HS-5 (cell line): ENCODE measurements around the gene GSK3B.
A peak's percentile ranks its signal among the peaks of the same experiment; 100 is the strongest.
"Not testable (repeated sequence)": the region's sequence is repeated elsewhere in the genome, so short reads cannot be mapped to it uniquely, and the experiment has no call there.

Experiments used
- DNase-seq: peaks from one replicate; pipeline ENCODE4 v3.0.0-alpha.2; 2012; ENCODE audit warnings: low read depth

Gene GSK3B

DNA sequence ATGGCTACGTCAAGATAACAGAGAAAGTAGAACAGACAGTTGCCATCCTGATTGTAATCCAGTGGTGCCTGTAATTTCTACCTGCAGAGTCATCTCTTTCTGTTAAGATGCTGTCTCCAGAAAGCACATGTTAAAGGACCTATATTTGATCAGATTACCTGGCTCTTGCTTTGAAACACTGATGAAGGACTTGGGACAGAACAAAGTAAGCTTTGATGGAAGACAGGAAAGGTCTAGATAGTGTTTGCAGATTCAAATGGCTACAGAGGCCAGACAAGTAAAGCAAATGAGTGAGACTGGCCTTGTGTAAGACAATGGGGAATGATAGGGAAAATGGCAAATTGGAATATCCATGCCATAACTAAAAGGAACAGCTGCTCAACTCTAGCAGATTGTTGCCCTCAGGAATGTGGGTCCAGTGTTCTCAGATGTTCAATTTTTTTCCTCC is 1.8 kb upstream of the GSK3B start:
- no peak for DNase-seq

DNA sequence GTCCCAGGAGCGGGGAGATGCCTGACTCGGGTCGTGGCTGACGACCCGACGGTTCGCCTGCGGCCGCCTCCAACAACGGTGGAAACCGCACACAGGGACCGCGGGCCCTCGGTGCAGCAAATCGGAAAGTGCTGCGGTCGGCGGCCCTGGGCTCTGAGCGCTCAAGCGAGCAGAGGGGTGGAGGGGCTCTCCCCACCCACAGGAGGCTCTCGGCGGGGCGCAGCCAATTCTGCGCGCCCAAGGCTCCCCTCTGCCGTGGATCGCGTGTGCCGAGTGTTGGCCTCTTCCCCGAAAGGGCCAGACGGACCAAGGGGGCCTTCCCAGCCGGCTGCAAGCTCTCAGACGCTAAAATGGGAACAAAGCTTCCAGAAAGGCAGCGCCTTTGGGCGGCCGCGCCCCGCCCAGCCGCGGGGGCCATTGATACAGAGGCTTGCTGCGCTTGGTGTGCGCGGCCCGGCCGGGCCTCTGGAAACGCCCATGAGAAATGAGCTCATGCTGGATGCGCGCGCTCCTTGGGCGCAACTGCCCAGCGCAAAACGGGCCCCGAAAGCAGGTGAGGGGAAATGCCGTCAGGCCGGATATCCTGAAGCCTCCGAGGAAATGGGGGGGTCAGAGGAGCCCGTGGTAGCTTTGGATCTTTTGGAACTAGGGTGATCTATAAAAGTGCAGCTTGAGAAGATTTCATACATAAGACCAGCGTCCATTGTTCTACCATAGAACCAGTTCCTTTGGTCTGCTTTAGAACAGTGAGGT is 1.2 kb upstream of the GSK3B start:
- DNase-seq: peak; percentile 73

DNA sequence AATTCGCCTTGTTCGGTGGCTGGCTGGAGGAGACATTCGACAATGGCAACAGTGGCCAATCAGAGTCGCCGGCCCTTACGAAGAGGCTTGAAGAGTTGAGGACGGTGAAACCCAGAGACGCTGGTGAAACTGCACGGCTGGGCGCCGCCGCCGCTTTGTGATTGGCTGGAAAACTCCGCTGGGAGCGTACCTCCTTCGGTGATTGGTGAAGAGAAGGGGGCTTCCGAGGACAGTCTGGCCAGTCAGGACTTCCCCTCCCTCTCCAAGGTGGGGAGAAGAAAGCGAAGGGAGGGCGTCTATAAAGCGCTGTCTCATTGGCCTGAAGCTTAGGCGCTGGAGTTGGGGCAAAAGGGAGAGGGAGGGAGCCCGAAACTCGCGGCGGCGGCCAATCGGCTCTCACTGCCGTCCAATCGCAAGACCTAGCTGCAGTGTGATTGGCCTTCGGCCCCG is 554 bp upstream of the GSK3B start:
- DNase-seq: peak; percentile 100

DNA sequence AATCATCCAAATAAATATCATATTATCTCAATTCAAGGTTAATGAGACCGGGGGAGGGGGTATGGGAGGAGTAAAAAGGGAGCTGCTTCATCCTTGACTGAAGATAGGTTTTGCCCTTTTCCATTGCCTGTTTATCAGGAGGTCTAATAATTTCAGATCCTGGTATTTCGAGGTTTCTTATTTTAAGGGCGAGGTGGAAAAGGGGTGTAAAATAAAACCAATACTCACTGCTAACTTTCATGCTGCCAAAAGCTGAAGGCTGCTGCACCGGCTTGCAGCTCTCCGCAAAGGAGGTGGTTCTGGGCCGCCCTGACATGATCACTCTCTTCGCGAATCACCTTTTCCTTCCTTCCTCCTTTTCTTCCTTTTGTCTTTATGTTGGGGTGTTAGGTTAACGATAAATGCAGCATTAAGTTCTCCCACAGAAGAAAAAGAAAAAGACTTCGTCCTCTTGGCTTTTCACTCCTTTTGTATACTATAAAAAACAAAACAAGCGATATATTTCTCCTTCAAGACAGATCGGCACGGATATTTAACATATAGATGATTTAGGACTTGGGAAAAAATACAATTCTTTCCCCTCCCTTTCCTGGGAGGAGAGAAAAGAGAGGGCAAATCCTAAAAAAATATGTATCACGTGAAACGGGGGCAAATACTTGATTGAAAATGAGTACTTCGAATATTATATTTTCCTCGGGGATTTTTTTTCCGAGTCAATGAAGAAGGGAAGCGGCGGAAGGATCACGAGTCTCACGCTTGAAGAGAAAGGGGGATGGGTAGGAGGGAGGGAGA is 932 bp downstream of the GSK3B start:
- peak; percentile 65 for DNase-seq

DNA sequence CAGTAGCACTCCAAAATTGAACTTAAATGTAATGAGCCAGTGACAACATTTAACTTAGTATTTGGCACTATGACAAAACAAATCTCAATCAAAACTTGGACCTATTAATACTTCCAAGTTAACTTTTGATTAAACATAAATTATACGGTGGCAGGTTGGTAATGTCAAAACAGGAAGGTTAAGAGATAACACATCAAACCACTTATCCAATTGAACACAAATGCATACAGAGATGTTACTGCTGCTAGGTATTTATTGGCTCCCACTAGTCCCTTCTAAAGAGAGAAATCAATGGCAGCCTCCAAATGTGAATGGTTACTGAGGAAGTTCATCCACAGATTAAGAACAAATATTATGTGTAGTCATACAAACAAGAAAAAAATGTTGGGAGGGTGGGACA is 1.8 kb downstream of the GSK3B start:
- DNase-seq: no peak

DNA sequence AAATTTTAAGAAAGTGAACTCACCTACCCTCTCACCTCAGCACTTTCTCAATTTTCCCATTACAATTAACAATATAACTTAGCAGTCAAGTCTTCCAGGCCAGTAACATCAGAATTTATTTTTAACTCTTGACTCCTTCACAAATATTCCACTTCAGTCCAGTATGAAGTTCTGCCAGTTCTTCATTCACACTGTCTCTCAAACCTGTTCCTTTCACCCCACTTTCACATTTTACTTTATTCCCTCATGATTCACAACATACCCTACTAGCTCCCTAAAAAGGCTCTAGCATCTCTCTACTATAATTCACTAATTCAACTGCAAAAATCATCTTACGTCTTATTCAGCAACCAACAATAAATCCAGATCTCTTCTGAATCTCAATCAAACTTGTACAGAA is 3.8 kb downstream of the GSK3B start:
- no peak for DNase-seq

DNA sequence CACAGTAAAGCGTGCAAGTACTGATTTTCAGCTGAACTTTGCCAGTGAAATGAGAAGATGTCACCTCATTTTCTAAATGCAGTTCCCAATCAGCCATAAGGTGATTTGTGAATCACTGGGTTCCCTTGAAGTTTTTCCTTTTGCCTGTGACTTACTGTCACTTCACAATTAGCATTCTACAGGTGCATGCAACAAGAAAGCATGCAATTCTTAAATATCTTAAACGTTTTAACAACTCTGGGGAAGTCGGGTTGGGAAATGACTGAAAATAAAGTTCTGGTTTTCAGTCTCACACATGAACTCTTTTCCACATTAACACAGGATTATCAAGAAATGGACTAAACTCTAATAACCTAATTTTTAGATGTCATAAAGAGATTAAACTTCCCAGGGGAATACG is 5.2 kb downstream of the GSK3B start:
- no peak for DNase-seq

DNA sequence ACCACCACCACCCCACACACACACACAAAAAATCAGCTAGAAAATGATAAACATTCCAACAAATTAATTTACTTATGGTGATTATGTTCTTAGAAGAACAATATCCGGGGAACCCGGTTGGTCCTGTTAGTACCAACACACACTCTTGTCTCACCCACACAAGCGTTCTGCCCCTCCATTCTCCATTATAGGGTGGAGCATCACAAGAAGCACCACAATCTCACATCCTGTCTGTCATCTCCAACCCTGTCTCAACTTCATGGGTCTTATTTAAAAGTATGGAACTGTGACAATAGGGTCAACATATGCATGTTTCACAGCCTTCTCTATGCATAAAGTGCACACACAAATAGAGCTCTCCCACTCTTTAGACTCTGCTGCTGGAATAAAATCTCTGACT is 5.6 kb downstream of the GSK3B start:
- DNase-seq: no peak

DNA sequence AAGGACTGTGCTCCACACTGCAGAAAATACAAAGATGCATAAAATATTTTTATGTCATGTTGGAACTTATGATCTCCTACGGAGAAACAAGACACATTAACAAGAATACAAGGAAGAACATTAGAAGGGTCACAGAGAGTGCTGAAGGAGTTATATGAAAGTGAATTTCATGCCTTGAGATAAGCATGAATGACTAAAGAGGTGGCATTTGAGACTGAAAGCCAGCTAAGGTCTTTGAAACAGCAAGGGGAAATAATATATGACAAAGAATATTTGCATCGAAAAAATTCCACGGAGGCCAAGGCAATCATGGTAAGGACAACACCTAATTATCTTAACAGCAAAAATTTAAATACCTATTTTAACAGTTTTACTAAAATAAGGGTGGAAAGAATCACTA is 12.5 kb downstream of the GSK3B start:
- no peak for DNase-seq

DNA sequence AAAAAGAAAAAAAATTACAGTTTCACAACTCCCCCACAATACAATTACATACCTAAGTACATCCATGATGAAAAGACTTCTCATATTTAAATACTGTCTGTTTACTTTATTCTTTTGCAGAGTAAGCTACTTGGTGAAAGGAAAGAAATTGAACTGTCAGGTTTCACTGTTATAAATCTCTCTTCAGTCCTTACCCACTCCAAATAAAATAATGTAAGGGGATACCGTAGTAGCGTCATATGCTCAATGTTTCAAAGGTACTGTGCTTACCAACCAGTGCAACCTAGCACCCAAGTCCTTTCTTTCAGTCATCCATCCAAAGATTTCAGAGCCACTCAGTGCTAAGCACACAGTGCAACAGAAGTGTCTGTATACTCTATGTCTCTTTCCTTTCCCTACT is 13.4 kb downstream of the GSK3B start:
- no peak for DNase-seq

DNA sequence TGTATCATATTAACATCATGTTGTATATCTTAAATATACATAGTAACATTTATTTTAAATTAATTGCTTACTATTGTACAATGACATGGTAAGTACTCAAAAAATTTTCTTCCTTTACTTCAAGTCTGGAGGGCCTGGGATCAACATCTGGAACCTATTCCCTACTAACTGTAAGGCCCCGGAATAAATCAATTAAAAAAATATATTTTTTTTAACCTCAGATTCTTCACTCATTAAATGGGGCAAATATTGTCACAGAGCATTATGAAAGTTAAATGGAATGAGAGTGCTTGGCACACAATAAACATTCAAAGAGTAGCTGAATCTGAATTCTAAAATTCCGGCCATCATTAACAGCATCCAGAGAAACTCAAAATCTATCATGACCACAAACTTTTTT is 16.5 kb downstream of the GSK3B start:
- no peak for DNase-seq

DNA sequence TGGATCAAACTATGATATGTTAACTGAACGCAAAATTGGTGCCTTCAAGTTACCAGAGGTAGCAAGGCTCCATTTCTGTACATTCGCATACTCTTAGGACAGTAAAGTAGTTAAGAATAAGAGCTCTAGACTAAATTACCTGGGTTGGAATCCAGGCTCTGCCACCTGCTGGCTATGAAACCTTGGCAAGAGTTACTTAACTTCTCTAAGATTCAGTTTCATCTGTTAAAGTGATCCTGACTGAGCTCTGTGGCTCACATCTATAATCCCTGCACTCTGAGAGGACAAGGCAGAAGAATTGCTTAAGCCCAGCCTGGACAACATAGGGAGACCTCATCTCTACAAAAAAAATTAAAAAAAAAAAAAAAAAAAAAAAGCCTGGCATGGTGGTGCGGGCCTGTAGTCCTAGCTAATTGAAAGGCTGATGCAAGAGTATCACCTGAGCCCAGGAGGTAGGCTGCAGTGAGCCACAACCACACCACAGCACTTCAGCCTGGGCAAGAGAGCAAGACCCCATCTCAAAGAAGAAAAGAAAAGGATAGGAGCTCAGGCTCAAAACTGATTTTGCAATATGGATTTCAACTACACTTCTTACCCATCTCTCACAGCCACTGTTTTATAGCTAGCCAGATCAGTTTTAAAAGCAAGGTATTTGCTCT is 21.3 kb downstream of the GSK3B start:
- DNase-seq: no peak

DNA sequence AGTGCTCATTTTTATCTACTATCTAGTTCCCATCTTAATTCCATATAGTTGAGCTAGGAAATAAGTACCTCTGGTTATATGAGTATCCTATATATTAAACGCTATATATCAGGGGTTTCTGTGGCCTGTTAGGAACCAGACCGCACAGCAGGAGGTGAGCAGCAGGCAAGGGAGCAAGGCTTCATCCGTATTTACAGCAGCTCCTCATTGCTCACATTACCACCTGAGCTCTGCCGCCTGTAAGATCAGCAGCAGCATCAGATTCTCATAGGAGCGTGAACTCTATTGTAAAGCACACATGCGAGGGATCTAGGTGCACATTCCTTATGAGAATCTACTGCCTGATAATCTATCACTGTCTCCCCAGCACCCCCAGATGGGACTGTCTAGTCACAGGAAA is 23.0 kb downstream of the GSK3B start:
- no peak for DNase-seq

DNA sequence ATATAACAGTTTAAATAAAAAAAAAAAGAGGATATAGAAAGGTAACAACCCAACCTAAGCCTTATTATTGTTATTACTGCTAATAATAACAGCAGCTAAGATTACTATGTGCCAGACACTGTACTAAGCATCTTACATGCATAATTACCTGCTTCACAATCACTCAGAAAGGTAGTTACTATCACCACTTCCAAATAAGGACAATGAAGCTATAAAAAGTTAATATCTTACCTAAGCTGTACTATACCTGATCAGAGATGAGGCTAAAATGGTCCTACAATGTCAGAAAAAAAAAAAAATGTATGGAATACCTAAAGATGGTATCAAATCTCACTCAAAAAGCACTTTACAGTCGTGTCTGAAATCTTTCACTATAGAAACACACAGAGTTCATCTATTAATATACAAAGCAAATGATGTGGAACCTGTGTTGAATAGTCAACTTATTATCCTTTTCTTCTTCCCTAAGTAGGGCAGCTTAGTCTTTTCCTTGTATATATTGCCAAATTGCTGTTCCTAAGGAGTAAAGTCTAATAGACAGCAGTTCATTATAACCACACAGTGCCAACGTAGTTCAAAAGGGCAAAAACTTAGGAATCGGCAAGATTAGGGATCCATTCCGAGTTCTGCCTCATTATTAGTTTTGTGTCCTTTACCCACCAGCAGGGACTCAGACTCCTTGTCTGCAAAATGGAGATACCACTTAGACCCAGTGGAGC is 23.8 kb downstream of the GSK3B start:
- DNase-seq: no peak

DNA sequence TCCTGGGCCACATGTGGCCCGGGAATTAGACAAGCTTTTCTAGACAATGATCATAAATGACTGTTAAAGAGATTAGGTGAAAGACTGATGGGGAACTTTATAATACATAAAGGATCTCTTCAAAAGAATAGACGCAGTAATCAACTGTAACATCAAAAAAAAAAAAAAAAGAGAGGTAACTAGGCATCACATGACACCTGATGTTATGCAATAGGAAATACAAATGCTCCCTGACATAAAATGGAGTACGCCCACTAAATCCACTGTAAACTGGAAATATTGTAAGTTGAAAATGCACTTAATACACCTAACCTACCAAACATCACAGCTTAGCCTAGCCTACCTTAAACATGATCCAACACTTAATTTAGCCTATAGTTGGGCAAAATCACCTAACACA is 27.2 kb downstream of the GSK3B start:
- no peak for DNase-seq

DNA sequence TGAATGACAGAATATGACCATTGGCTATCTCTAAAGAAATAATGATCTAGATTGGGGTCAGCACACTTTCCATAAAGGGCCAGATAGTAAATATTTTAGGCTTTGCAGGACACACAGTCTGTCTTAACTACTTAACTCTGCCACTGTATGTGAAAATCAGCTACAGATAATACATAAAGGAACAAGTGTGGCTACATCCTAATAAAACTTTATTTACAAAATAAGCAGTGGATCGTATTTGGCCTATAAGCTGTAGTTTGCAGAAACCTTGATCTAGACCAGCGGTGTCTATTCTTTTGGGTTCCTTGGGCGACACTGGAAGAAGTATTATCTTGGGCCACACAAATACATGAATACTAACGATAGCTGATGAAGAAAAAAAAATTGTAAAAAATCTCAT is 27.6 kb downstream of the GSK3B start:
- DNase-seq: no peak

DNA sequence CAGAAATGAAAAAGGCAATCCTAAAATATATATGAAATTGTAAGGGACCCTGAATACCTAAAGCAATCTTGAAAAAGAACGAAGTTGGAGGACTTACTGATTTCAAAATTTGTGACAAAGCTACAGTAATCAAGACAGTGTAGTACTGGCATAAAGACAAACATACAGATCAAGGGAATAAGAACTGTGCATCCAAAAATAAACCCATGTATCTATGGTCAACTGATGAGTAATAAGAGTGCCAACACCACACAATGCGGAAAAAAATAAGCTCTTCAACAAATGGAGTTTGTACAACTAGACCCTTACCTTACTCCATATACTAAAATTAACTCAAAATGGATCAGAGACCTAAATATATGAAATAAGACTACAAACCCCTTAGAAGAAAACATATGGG is 29.6 kb downstream of the GSK3B start:
- no peak for DNase-seq

DNA sequence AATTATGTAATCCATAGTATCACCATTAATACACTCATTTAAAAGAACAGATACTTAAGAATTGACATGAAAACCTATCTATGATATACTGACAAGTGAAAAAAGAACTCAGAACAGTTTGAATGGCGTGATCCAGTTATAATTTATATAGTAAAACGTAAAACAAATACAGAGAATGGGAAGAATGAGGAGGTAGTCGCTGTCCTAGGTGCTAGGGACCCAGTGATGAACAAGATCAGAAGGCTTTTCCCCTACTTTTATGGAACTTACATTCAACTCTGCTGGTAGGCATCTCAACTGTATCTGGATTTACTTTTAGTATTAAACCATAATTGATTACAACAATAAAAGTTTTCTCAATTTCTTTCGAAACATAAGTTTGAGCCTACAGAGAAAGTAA is 31.8 kb downstream of the GSK3B start:
- no peak for DNase-seq

DNA sequence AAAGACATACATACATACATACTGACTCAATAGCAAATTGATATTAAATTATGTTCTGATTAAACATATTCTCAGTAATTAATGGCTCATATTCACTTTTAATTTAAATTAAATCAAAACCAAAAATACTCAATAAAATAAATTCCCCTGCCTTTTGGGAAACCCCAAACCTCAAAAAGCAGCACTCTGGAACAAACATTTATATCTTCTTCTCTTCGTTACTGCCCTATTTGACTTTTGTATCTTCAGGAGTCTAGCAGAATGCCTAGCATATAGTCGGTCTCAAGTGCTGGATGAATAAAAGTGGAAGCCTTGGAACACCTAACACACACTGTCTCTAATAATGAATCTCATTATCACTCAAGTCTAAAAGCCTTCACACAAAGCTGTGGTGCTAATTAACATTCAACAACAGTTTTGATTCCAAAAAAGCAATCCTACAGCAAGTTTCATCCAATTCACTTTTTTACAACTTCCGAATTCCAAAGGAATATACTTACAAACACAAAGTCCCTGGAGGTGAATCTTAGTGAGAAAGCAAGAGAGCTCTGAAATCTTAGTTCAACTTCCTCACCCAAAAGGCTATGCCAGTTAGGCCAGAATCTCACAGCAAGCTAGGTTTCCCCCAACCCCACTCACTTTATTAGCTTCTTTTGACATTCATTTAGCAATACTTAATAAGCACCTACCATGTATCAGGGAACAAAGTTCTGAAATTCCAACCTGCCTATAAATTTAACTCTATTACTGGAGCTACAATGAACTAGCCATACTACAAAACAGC is 35.0 kb downstream of the GSK3B start:
- no peak for DNase-seq

DNA sequence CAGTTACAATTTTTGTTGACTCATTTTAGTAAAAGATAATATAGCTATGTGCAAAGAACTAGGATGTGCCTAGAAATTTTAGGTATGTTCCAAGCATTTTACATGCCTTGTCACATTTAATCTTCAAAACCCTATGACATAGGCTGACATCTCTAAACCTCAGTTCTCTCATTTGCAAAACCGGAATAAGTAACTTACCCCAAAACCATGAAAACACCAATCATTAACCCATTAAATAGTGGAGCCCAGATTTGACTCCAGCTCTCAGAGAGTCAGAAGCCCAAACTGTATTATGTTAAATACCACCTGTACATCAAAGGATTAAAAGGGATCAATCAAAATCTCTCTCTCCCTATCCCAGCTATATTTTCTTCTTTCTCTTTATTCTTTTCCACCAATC is 36.6 kb downstream of the GSK3B start:
- no peak for DNase-seq

DNA sequence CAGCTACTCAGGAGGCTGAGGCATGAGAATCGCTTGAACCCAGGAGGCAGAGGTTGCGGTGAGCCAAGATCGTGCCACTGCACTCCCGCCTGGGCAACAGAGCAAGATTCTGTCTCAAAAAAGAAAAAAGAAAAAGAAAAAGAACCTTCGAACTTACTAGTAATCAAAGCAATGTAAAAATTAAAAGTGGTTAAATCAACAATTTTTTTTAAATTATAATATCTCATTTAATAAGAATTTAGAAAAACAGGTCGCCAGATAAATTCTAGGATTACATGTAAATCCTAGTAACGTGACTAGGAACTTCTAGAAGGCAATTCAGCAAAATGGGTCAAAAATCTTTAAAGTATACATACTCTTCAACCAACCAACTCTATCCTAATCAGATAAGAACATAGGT is 37.2 kb downstream of the GSK3B start:
- DNase-seq: no peak

DNA sequence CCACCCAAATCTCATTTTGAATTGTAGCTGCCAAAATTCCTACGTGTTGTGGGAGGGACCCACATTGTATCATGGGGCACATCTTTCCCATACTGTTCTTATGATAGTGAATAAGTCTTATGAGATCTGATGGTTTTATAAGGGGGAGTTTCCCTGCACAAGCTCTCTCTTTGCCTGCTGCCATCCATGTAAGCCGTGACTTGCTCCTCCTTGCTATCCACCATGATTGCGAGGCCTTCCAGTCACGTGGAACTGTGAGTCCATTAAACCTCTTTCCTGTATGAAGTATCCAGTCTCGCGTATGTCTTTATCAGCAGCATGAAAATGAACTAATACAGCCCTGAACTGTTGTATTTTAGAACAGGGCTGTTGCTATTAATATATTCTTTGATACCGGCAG is 40.6 kb downstream of the GSK3B start:
- not testable (repeated sequence) for DNase-seq
